Measurements from ENCODE around the gene SUSD1.

SUSD1 gene

DNA sequence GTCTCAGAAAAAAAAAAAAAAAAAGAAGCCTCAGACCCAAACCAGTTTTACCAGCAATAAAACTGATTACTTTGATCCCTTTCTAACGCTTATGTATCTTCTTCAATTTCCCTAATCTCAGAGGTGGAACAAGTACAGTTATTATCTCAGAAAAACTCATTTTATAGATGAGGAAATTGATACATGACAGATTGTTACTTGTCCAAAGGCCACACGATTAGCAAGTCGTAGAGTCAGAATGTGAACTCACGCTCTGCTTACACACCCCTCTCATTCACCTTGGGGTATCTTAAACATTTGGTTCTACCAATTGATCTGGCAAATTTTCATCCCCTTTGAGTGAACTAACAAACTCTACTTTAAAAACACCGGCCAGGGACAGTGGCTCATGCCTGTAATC is 110.2 kb downstream of the SUSD1 start:
- no peak for TF ChIP-seq CEBPB (IDR thresholded peaks at IDR 0.05)
- TF ChIP-seq YY1 (IDR thresholded peaks at IDR 0.05; ENCODE audit: low read depth): no peak
- TF ChIP-seq NFIC (IDR thresholded peaks at IDR 0.05): no peak
- no peak for TF ChIP-seq CREB1 (IDR thresholded peaks at IDR 0.05; ENCODE audit: low read depth)
- TF ChIP-seq ZBTB7A (IDR thresholded peaks at IDR 0.05; ENCODE audit: low read depth): no peak
- no peak for TF ChIP-seq EP300 (IDR thresholded peaks at IDR 0.05; ENCODE audit: borderline replicate concordance)
- no peak for TF ChIP-seq TEAD4 (IDR thresholded peaks at IDR 0.05)
- TF ChIP-seq, protein P1, sequence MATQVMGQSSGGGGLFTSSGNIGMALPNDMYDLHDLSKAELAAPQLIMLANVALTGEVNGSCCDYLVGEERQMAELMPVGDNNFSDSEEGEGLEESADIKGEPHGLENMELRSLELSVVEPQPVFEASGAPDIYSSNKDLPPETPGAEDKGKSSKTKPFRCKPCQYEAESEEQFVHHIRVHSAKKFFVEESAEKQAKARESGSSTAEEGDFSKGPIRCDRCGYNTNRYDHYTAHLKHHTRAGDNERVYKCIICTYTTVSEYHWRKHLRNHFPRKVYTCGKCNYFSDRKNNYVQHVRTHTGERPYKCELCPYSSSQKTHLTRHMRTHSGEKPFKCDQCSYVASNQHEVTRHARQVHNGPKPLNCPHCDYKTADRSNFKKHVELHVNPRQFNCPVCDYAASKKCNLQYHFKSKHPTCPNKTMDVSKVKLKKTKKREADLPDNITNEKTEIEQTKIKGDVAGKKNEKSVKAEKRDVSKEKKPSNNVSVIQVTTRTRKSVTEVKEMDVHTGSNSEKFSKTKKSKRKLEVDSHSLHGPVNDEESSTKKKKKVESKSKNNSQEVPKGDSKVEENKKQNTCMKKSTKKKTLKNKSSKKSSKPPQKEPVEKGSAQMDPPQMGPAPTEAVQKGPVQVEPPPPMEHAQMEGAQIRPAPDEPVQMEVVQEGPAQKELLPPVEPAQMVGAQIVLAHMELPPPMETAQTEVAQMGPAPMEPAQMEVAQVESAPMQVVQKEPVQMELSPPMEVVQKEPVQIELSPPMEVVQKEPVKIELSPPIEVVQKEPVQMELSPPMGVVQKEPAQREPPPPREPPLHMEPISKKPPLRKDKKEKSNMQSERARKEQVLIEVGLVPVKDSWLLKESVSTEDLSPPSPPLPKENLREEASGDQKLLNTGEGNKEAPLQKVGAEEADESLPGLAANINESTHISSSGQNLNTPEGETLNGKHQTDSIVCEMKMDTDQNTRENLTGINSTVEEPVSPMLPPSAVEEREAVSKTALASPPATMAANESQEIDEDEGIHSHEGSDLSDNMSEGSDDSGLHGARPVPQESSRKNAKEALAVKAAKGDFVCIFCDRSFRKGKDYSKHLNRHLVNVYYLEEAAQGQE (IDR thresholded peaks at IDR 0.05; ENCODE audit: low read depth): no peak
- TF ChIP-seq, protein P2, sequence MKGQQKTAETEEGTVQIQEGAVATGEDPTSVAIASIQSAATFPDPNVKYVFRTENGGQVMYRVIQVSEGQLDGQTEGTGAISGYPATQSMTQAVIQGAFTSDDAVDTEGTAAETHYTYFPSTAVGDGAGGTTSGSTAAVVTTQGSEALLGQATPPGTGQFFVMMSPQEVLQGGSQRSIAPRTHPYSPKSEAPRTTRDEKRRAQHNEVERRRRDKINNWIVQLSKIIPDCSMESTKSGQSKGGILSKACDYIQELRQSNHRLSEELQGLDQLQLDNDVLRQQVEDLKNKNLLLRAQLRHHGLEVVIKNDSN (IDR thresholded peaks at IDR 0.05): no peak
- TF ChIP-seq, protein P3, sequence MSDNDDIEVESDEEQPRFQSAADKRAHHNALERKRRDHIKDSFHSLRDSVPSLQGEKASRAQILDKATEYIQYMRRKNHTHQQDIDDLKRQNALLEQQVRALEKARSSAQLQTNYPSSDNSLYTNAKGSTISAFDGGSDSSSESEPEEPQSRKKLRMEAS (IDR thresholded peaks at IDR 0.05): no peak
- TF ChIP-seq EGR1 (IDR thresholded peaks at IDR 0.05): no peak
- TF ChIP-seq FOXM1 (IDR thresholded peaks at IDR 0.05; ENCODE audit: borderline replicate concordance, low read depth): no peak
- TF ChIP-seq RAD21 (IDR thresholded peaks at IDR 0.05; ENCODE audit: low read depth): no peak
- no peak for TF ChIP-seq TAF1 (IDR thresholded peaks at IDR 0.05; ENCODE audit: low read depth)
- no peak for TF ChIP-seq TCF12 (IDR thresholded peaks at IDR 0.05; ENCODE audit: low read depth)

GRCh38 chr9:112063586-112063985 is 111.5 kb downstream of the SUSD1 start:
- no peak for TF ChIP-seq EGR1 (IDR thresholded peaks at IDR 0.05)
- TF ChIP-seq EP300 (IDR thresholded peaks at IDR 0.05; ENCODE audit: borderline replicate concordance): no peak
- no peak for TF ChIP-seq TEAD4 (IDR thresholded peaks at IDR 0.05)
- TF ChIP-seq, protein P1 (IDR thresholded peaks at IDR 0.05; ENCODE audit: low read depth): no peak
- TF ChIP-seq, protein P2 (IDR thresholded peaks at IDR 0.05): no peak
- no peak for TF ChIP-seq TCF12 (IDR thresholded peaks at IDR 0.05; ENCODE audit: low read depth)
- TF ChIP-seq RAD21 (IDR thresholded peaks at IDR 0.05; ENCODE audit: low read depth): no peak
- no peak for TF ChIP-seq CEBPB (IDR thresholded peaks at IDR 0.05)
- no peak for TF ChIP-seq CREB1 (IDR thresholded peaks at IDR 0.05; ENCODE audit: low read depth)
- no peak for TF ChIP-seq FOXM1 (IDR thresholded peaks at IDR 0.05; ENCODE audit: borderline replicate concordance, low read depth)
- TF ChIP-seq TAF1 (IDR thresholded peaks at IDR 0.05; ENCODE audit: low read depth): no peak
- TF ChIP-seq YY1 (IDR thresholded peaks at IDR 0.05; ENCODE audit: low read depth): no peak
- TF ChIP-seq NFIC (IDR thresholded peaks at IDR 0.05): no peak
- TF ChIP-seq, protein P3 (IDR thresholded peaks at IDR 0.05): no peak
- no peak for TF ChIP-seq ZBTB7A (IDR thresholded peaks at IDR 0.05; ENCODE audit: low read depth)

- no peak for TF ChIP-seq YY1 (IDR thresholded peaks at IDR 0.05; ENCODE audit: low read depth)
These were observed 111.9 kb downstream of the SUSD1 start for GRCh38 chr9:112063151-112063550.

DNA sequence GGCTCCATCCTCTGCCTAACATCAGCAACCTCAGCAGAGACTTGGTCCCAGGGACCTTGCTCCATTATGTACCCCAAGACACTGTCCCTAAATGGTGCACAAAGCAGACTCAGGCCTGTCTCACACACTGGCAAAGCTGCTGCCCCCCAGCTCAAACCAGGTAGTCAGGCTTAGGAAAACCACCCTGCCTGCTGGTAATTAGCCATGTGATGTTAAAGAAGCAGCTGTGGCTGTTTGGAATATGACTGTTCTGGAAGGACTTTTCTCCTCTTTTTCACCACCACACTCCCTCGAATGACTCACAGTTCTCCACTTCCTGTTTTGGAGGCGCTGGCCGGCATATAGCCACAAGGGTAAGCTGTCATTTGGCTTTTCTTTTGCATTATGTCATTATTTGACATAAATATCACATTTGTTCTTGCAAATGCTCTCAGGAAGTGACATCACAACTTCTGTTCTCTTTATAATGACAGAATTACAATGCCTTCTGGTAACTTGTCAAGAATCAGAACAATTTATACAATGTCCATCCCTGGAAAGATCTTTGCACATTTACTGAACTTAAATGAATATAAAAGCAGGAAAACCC is 113.9 kb downstream of the SUSD1 start:
- TF ChIP-seq EP300 (IDR thresholded peaks at IDR 0.05; ENCODE audit: borderline replicate concordance) (peak; percentile 32; the same call in 1 of the 2 replicates), CREB1 (IDR thresholded peaks at IDR 0.05; ENCODE audit: low read depth) (0 out of 2 replicates have a peak, but pooled peaks have one; percentile 12), TEAD4 (IDR thresholded peaks at IDR 0.05) (peak; percentile 26; the same call in 1 of the 2 replicates), TCF12 (IDR thresholded peaks at IDR 0.05; ENCODE audit: low read depth) (0 out of 2 replicates have a peak, but pooled peaks have one; percentile 25), YY1 (IDR thresholded peaks at IDR 0.05; ENCODE audit: low read depth) (no peak)
- TF ChIP-seq, protein P1 (IDR thresholded peaks at IDR 0.05; ENCODE audit: low read depth): no peak
- TF ChIP-seq, protein P3 (IDR thresholded peaks at IDR 0.05): peak; percentile 40; the same call in 1 of the 2 replicates
